NCI-H1092 (cell line): Measurements from ENCODE around the gene MEAF6.
A peak's percentile ranks its signal among the peaks of the same experiment; 100 is the strongest.

Experiments
- DNase-seq: peaks from one replicate; lab custom pipeline; 2025; lab: John Stamatoyannopoulos, UW

The MEAF6 gene

GRCh38 chr1:37474046-37474696 lies 40.4 kb downstream of the MEAF6 start, which contains the start of gene ZC3H12A:
Gene ZC3H12A (plus strand): TSS chr1:37474580. CDS start chr1:37475497, 917 bp downstream.
- DNase-seq: peak; percentile 73

GRCh38 chr1:37473431-37474045 lies 41.0 kb downstream of the MEAF6 start:
- DNase-seq: no peak

GRCh38 chr1:37472994-37473393 lies 41.6 kb downstream of the MEAF6 start:
- no peak for DNase-seq

GRCh38 chr1:37472281-37472680 lies 42.3 kb downstream of the MEAF6 start:
- no peak for DNase-seq

- DNase-seq: no peak
Observed at GRCh38 chr1:37471345-37472231, 43.0 kb downstream of the MEAF6 start.

- DNase-seq: no peak
Observed at GRCh38 chr1:37469386-37469785, 45.2 kb downstream of the MEAF6 start.

- no peak for DNase-seq
Observed at GRCh38 chr1:37468037-37468436, 46.5 kb downstream of the MEAF6 start.

- no peak for DNase-seq
Observed at GRCh38 chr1:37465593-37466517, 48.7 kb downstream of the MEAF6 start.

- no peak for DNase-seq
Observed at GRCh38 chr1:37464443-37464842, 50.1 kb downstream of the MEAF6 start.

GRCh38 chr1:37461698-37462436 lies 52.7 kb downstream of the MEAF6 start:
- no peak for DNase-seq

- no peak for DNase-seq
Observed at GRCh38 chr1:37458551-37458950, 56.0 kb downstream of the MEAF6 start.

- no peak for DNase-seq
Observed at GRCh38 chr1:37456614-37457013, 58.0 kb downstream of the MEAF6 start.

- no peak for DNase-seq
Observed at GRCh38 chr1:37455516-37455915, 59.0 kb downstream of the MEAF6 start.

GRCh38 chr1:37453647-37454046 lies 60.9 kb downstream of the MEAF6 start:
- no peak for DNase-seq

- no peak for DNase-seq
Observed at GRCh38 chr1:37452416-37452815, 62.1 kb downstream of the MEAF6 start.

GRCh38 chr1:37449936-37450335 lies 64.6 kb downstream of the MEAF6 start:
- no peak for DNase-seq

GRCh38 chr1:37448691-37449417 lies 65.7 kb downstream of the MEAF6 start:
- no peak for DNase-seq

GRCh38 chr1:37448185-37448584 lies 66.4 kb downstream of the MEAF6 start:
- DNase-seq: no peak

- no peak for DNase-seq
Observed at GRCh38 chr1:37446874-37447273, 67.7 kb downstream of the MEAF6 start.

- no peak for DNase-seq
Observed at GRCh38 chr1:37442644-37443043, 71.9 kb downstream of the MEAF6 start.
